PC-9 (cell line): Measurements from ENCODE around the gene SYNGR1. TPM values are rescaled to one million over a fixed set of nuclear protein-coding genes. Genes with fewer than 3 reads are reported as not detected.

Experiments
- BruUV-seq: library from RNA; stranded (reverse); fragments of 400-500 nt; replicated peaks from 2 replicates; lab custom pipeline; 2021; lab: Mats Ljungman, UMichigan
- CTCF ChIA-PET: fragments of 300-600 bp; sonication (Branson Sonifier 250); formaldehyde crosslinking; loops from one replicate; lab custom pipeline; 2022; ENCODE audit warnings: antibody characterized with exemption; lab: Charles Lee
- POLR2A ChIA-PET: fragments of 300-600 bp; sonication (Branson Sonifier 250); formaldehyde crosslinking; loops from one replicate; lab custom pipeline; 2022; ENCODE audit warnings: antibody characterized with exemption; ENCODE audit not compliant: unreplicated experiment; lab: Charles Lee
- DNase-seq, 2 experiments: peaks; one replicate each; pipeline versions ENCODE4 v3.0.0 to v3.0.0-alpha.2; 2015 to 2022; ENCODE audit warnings: mixed read lengths in 1 of 2
- H2AFZ ChIP-seq: fragments of 200-600 bp; sonication (generic); 2 replicates; pipeline ENCODE4 v1.8.1; 2017; ENCODE audit warnings: antibody characterized with exemption
- H3F3A ChIP-seq: fragments of 200-600 bp; sonication (generic); 2 replicates; pipeline ENCODE4 v1.8.1; 2017; ENCODE audit warnings: antibody characterized with exemption, mild to moderate bottlenecking, low read depth; ENCODE audit not compliant: insufficient read depth
- H3K27ac ChIP-seq: fragments of 200-600 bp; sonication (generic); 2 replicates; pipeline ENCODE4 v1.6.1; 2016; ENCODE audit warnings: mixed run types
- H3K27me3 ChIP-seq: fragments of 200-600 bp; sonication (generic); 2 replicates; pipeline ENCODE4 v1.6.1; 2016; ENCODE audit warnings: low read depth, mixed run types; ENCODE audit not compliant: insufficient read depth
- H3K36me3 ChIP-seq: fragments of 200-600 bp; sonication (generic); 2 replicates; pipeline ENCODE4 v1.6.1; 2016; ENCODE audit warnings: low read depth, mixed run types
- H3K4me1 ChIP-seq: fragments of 200-600 bp; sonication (generic); replicated peaks from 2 replicates; pipeline ENCODE4 v1.6.1; 2016; ENCODE audit warnings: mixed run types; ENCODE audit not compliant: insufficient read depth
- H3K4me2 ChIP-seq: fragments of 200-600 bp; sonication (generic); 2 replicates; pipeline ENCODE4 v1.6.1; 2017; ENCODE audit warnings: mixed run types
- H3K4me3 ChIP-seq: fragments of 200-600 bp; sonication (generic); 2 replicates; pipeline ENCODE4 v1.6.1; 2016; ENCODE audit warnings: mixed run types
- H3K79me2 ChIP-seq: fragments of 200-600 bp; sonication (generic); 2 replicates; pipeline ENCODE4 v1.6.1; 2017; ENCODE audit warnings: low read depth, mixed run types
- H3K9me2 ChIP-seq: fragments of 200-600 bp; sonication (generic); 2 replicates; pipeline ENCODE4 v1.8.1; 2017; ENCODE audit warnings: mild to moderate bottlenecking; ENCODE audit not compliant: insufficient read depth
- H3K9me3 ChIP-seq: fragments of 200-600 bp; sonication (generic); 2 replicates; pipeline ENCODE4 v1.8.1; 2016; ENCODE audit warnings: low read depth; ENCODE audit not compliant: insufficient read depth
- H4K20me1 ChIP-seq: fragments of 200-600 bp; sonication (generic); 2 replicates; pipeline ENCODE4 v1.8.1; 2017; ENCODE audit not compliant: insufficient read depth
- EZH2 ChIP-seq: fragments of 200-600 bp; sonication (generic); IDR thresholded peaks from 2 replicates; pipeline ENCODE4 v1.8.0; 2017; ENCODE audit warnings: antibody characterized with exemption, low read depth
- intact Hi-C: fragments of 100-400 bp; cut with micrococcal nuclease; formaldehyde crosslinking; loops from one replicate; pipeline ENCODE4 v1.10.0; 2022; ENCODE audit not compliant: unreplicated experiment
- total RNA-seq: library from RNA; stranded (reverse); gene quantifications from 2 replicates; pipeline ENCODE4 v1.2.3, GENCODE V29; 2021
- TF ChIP-seq, protein P1 (sequence below): fragments of 200-600 bp; sonication (generic); conservative IDR thresholded peaks from 2 replicates; pipeline ENCODE4 v1.6.1; 2017; ENCODE audit warnings: mixed run types, antibody characterized with exemption, mild to moderate bottlenecking, moderate library complexity

The SYNGR1 gene
- total RNA-seq, 1 experiment from 2014 or later, result 12.0 TPM

DNA sequence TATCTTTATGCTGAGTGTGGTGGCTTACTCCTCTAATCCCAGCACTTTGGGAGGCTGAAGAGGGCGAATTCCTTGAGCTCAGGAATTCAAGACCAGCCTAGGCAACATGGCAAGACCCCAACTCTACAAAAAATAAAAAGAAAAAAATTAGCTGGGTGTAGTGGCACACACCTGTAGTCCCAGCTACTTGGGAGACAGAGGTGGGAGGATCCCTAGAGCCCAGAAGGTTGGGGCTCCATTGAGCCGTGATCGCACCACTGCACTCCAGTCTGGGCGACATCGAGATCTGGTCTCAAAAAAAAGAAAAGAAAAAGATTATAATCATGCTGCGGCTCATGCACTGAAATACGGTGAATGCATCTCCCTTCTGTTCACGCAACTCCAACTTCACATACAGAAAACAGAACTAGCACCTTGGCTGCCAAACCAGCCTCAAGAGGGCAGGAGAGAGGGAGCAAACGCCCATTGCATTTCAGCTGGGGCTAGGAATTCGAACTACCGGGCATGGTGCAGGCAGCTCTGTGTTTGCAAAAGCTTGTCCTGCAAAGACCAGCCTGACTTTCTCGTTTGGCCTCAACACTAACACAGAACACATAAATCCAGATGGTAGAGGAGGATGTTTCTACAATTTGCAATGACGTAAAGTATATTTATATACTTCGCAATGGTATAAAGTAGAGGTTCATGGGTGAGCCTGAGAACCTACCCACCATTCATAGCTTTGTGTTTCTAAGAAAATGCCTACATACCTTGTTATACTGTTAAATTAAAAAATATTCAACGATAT, 6.3 kb upstream of the SYNGR1 start:
- no TSS peak for BruUV-seq
- H3K4me3 ChIP-seq, result no peak overlapping the region
- peaks cover 16% of the 10 kb centered on the region for H3K4me1 ChIP-seq
- CTCF ChIA-PET, result interaction anchor here (0.6 to 1.0 kb wide), 4 partner anchors 10 to 186 kb away, joined by 3 to 14 read pairs (median 5); no protein-coding TSS in a partner anchor
- intact Hi-C loops, result no loop called here
- H3K36me3 ChIP-seq, result no peaks in the 10 kb centered on the region
- H3K27ac ChIP-seq, result no peak overlapping the region
- peaks cover 11% of the 10 kb centered on the region for H3F3A ChIP-seq
- H3K79me2 ChIP-seq, result no peaks in the 10 kb centered on the region
- H3K27me3 ChIP-seq, result no peaks in the 10 kb centered on the region
- no peaks in the 10 kb centered on the region for H3K9me3 ChIP-seq
- H4K20me1 ChIP-seq, result no peaks in the 10 kb centered on the region
- POLR2A ChIA-PET, result interaction anchor here (0.6 to 0.8 kb wide), 3 partner anchors 24 to 697 kb away, joined by 4 to 7 read pairs (median 5); partner anchors contain the start of gene RPL3
- peak overlapping the region; percentile 41 for H3K4me2 ChIP-seq
- H2AFZ ChIP-seq, result no peak overlapping the region
- TF ChIP-seq, protein P1, sequence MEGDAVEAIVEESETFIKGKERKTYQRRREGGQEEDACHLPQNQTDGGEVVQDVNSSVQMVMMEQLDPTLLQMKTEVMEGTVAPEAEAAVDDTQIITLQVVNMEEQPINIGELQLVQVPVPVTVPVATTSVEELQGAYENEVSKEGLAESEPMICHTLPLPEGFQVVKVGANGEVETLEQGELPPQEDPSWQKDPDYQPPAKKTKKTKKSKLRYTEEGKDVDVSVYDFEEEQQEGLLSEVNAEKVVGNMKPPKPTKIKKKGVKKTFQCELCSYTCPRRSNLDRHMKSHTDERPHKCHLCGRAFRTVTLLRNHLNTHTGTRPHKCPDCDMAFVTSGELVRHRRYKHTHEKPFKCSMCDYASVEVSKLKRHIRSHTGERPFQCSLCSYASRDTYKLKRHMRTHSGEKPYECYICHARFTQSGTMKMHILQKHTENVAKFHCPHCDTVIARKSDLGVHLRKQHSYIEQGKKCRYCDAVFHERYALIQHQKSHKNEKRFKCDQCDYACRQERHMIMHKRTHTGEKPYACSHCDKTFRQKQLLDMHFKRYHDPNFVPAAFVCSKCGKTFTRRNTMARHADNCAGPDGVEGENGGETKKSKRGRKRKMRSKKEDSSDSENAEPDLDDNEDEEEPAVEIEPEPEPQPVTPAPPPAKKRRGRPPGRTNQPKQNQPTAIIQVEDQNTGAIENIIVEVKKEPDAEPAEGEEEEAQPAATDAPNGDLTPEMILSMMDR, result peak; percentile 83
- no peak for TF ChIP-seq EZH2
- DNase-seq, result peak; percentile 69 to 72
- no peaks in the 10 kb centered on the region for H3K9me2 ChIP-seq

DNA sequence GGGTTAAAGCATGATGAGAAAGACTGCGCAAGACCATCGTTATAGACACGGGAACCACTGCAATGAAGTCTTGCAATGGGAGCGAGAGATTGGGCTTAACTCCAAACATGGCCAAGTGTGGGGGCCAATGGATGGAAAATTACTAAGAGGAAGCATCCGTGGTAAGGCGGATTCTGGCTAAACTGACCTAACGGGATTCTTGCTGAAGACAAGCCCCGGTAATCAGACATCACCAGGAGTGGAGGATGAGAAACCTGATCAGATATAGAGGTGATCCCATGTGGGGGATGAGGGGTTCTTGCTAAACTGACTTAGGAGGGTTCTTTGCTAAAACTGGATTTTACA, 5.8 kb upstream of the SYNGR1 start:
- Histone ChIP-seq H3K9me3 (no peaks in the 10 kb centered on the region), H4K20me1 (no peaks in the 10 kb centered on the region), H3K4me3 (no peak overlapping the region), H3K79me2 (no peaks in the 10 kb centered on the region), H3F3A (peaks cover 17% of the 10 kb centered on the region), H3K27ac (no peak overlapping the region), H2AFZ (no peak overlapping the region), H3K27me3 (no peaks in the 10 kb centered on the region), H3K4me1 (peaks cover 16% of the 10 kb centered on the region), H3K9me2 (no peaks in the 10 kb centered on the region), H3K36me3 (no peaks in the 10 kb centered on the region), H3K4me2 (peak overlapping the region; percentile 41)
- intact Hi-C loops, result no loop called here
- CTCF ChIA-PET, result interaction anchor here (0.6 to 1.0 kb wide), 4 partner anchors 10 to 185 kb away, joined by 3 to 14 read pairs (median 5); no protein-coding TSS in a partner anchor
- POLR2A ChIA-PET, result interaction anchor here (0.6 to 0.8 kb wide), 3 partner anchors 24 to 696 kb away, joined by 4 to 7 read pairs (median 5); partner anchors contain the start of gene RPL3
- no TSS peak for BruUV-seq
- peak; percentile 18 to 47 for DNase-seq
- TF ChIP-seq, protein P1, result no peak
- TF ChIP-seq EZH2, result no peak

DNA sequence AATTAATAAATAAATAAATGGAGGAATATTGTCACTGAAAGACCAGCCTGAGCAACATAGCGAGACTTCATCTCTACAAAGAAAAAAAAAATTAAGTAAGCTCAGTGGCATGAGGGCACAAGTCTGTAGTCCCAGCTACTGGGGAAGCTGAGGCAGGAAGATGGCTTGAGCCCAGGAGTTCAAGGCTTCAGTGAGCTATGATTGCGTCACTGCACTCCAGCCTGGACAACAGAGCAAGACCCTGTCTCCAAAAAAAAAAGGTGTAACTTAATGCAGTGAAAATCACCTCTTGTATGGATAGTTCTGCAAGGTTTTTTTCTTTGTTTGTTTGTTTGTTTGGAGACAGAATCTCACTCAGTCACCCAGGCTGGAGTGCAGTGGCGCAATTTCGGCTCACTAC, 4.6 kb upstream of the SYNGR1 start:
- no peaks in the 10 kb centered on the region for H3K36me3 ChIP-seq
- no peak overlapping the region for H3K4me3 ChIP-seq
- H4K20me1 ChIP-seq, result no peaks in the 10 kb centered on the region
- no peak for TF ChIP-seq EZH2
- TF ChIP-seq, protein P1, result no peak
- intact Hi-C loops, result no loop called here
- no peak overlapping the region for H3K27ac ChIP-seq
- no peak overlapping the region for H3K4me2 ChIP-seq
- peaks cover under 1% of the 10 kb centered on the region; the same call in 1 of the 2 replicates for H3K27me3 ChIP-seq
- H3K4me1 ChIP-seq, result peaks cover 19% of the 10 kb centered on the region
- no peaks in the 10 kb centered on the region for H3K9me3 ChIP-seq
- H3K9me2 ChIP-seq, result no peaks in the 10 kb centered on the region
- no TSS peak for BruUV-seq
- CTCF ChIA-PET, result interaction anchor here (0.6 to 1.4 kb wide), 3 partner anchors 14 to 107 kb away, joined by 3 to 11 read pairs (median 7); no protein-coding TSS in a partner anchor
- no peaks in the 10 kb centered on the region for H3K79me2 ChIP-seq
- H3F3A ChIP-seq, result peaks cover 19% of the 10 kb centered on the region
- peak in 1 of 2 experiments; percentile 4 for DNase-seq
- no peak overlapping the region for H2AFZ ChIP-seq
- POLR2A ChIA-PET, result interaction anchor here (0.6 kb wide), 2 partner anchors 91 to 171 kb away, joined by 4 read pairs; no protein-coding TSS in a partner anchor
